HG03066 (cell line): ENCODE data around the gene KBTBD13.

Source experiments
- ATAC-seq: cut with Tn5 transposase; IDR thresholded peaks from one replicate; pipeline ENCODE4 v1.9.1; 2021; ENCODE audit warnings: low read depth; ENCODE audit not compliant: unreplicated experiment

The KBTBD13 gene

GRCh38 chr15:65102912-65103311, 26.4 kb downstream of the KBTBD13 start:
- ATAC-seq = no peak

- ATAC-seq = no peak
These were observed 28.5 kb downstream of the KBTBD13 start for GRCh38 chr15:65105038-65105437.

DNA sequence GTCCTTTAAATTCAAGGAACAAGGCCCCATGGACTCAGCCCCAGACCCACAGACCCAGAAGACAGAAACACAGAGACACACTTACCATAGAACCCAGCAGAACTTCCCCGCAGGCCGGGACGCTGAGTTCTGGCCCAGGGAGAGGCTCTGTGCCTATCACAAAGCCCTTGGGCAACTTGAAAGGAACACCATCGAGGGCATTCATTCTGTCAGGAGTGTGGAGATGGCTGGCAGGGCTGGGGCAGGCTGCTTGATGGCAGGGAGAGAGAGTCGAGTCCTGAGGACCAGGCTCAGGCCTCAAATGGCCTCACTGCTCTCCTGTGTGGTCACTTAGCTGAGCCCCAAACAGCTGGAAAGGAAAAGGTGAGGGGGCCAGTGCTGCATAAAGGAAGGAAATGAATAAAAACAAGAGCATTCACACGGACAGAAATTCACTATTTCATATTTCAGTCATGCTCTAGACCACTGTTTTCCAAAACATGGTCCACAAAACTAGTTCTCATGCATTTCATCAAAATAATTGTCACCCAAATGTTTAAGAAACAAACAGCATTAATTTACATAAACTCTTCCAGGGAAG, 29.6 kb downstream of the KBTBD13 start:
- ATAC-seq = no peak

DNA sequence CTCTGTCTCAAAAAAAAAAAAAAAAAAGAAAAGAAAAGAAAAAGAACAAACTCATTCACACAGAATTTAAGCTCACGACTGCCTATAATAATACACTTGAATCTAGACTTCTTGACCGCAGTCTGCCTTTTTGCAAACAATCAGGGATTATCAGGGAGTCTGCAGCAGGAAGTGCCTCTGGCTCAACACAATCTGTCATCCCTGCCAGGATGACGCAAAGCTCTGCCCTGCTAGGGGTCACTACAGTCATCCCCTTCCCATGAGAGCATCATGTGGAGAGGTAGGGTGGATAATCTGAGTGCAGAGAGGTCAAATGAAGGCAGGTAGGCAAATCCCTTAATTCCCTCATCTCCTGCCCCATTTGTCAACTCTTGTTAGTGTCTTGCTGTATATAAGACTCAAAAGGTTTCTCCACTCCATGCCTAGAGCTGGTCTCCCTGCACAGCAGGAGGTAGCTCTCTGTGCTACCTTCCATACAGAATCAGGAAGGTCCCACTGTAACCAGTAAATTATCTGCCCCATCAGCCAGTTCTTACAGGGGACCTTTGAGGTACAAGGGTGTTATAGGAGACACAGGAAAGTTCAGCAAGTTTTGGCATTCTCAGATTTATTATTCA, 34.2 kb downstream of the KBTBD13 start:
- ATAC-seq = no peak

DNA sequence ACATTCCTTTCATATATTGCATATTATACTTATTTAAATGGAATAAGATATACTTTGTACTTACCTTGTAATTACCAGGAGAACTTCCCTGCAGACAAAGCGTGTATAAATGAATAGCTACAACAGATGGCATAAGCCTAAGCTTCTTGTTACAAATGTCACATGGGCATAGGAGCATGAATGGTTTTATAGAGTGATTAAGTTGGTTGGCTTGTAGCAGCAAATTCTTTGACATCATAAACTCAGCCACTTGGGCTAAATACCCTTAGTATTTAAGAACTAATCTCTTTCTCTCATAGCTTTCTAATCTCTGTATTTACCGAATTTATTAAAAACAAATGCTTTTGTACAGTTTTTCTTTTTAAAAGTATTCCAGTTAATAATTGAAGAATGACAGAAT, 38.5 kb downstream of the KBTBD13 start, which contains the start of gene UBAP1L:
UBAP1L (minus strand) TSS at position 115 of the 400 bp plus-strand sequence. CDS start 8,985 bp downstream, outside the sequence.
- no peak for ATAC-seq

DNA sequence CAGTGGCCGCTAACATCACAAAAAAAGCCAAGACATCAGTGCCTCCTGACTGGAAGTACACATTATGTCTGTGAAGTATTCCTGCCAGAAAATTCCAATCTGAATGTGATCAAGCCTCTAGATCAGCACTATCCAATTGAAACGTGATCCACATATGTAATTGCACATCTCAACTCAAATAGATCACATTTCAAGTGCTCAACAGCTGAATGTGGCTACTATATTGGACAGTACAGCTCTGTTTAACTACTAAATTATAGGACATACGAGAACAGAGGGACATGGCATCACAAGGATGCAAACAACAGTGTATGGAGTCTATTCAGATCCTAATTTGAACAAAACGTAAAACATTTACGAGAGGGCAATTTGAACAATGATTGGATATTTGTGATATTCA, 39.0 kb downstream of the KBTBD13 start:
- ATAC-seq = no peak
